Stimulated activated CD8-positive, alpha-beta memory T cell treated with anti-CD3 and anti-CD28 coated beads, Interleukin-4, amount 100 ng/mL, for 48 hours (primary cell): Measurements from ENCODE around the gene CYP27C1.

Experiments used
- DNase-seq: peaks from one replicate; pipeline ENCODE4 v3.0.0-alpha.2; 2020

CYP27C1 gene

DNA sequence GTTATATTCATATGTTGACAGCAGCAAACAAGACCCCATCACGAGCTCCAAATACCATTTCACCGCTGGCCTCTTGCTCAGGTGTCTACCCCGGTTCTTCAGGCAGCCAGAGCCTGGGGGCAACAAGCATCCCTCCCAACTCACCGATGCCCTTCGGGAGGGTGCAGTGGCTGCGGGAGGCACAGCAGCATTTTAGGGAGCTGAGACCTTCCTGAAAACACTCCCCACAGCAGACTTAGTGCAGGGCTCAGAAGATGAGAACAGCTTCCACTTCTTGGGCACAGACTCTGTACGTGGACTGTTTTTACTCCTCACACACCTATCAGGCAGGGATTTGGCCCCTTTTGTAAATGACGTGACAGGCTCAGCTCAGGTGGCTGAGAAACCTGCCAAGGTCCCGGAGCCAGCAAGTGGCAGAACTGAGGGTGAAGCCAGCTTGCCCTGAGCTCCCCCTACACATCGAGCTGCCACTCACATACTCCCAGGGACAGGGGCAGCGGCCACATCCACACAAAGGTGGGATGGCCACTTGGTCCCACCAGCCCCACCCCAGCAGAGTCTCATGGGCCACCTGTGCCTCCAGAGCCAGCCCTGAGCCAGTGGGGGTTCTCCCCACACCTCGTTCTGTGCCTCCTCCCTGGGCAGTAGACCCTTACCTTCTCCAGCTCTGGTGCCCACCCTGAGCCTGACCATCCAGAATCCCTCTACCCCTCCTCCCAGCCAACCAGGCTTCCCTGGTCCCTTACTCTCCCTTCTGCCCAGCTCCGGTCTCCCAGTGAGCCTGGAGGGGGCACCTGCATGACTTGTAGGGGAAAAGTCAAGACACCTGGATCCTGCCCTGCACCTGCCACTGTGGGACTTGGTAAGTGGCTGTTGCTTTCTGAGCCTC lies 28.5 kb downstream of the CYP27C1 start:
- DNase-seq = no peak

DNA sequence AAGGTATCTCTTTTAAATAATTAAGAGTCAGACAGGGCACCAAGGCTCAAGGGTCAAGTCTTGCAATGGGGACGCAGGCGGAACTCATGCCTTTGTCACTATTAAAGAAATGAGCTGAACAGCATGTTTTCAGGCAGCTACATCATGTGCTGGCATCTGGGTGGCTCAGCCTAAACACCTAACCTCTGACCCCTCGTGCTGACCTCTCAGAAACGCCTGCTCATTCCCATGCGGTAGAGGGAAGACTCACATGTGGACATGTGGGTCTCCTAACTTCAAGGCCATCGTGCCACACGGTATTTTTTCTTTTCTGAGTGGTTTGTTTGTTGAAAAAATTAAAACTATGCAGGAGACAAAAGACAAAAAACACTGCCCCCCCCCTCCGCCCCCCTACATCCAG lies 31.3 kb downstream of the CYP27C1 start:
- no peak for DNase-seq

GRCh38 chr2:127187831-127188230 lies 32.3 kb downstream of the CYP27C1 start:
- DNase-seq = no peak

DNA sequence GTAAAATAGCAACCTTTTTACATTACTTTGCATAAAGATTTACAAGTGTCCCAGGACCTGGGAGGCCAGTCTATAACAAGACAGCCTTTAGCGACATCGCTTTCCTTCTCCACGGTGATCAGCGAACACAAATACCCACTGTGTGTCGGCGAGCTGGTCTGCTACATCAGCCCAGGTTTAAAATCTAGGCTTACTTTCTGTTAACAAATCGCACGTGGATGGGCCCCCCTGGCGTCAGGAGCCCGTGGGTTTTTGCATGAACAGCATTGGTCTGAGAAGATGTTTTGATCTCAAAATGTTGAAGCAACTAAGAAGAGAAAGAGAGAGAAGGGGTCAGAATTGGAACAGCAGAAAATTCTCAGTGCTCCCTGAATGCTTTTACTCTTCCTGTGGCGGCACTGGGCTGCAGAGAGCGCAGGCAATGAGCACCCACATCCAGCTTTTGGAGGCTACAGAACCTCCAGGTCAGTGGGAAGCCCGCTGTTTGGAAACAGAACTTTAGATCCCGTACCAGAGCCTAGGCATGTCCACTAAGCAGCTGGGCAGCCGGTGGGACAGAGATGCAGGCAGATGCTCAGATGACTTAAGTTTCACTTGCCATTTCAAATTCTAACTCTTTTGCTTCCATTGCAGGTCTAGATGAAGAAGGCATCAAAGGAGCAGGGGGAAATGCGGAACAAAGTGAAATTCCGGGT lies 32.9 kb downstream of the CYP27C1 start:
- DNase-seq = no peak

DNA sequence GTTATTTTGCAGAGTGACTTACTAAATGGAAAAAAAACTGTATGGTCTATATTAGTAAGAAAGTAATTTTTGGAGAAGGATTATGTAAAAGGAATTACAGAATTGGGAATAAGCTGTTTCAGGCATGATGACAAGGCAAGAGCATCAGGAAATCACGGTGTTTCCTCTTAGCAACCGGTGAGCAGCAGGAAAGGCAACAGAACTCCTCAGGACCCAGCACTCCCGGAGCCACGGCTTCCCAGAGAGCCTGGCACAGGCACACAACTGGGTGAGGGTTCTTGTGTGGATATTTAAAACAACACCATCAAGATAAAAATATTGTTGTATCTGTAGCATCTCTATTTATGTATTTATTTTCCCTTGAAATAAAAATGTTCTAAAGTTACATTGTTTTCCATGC lies 34.4 kb downstream of the CYP27C1 start:
- no peak for DNase-seq

DNA sequence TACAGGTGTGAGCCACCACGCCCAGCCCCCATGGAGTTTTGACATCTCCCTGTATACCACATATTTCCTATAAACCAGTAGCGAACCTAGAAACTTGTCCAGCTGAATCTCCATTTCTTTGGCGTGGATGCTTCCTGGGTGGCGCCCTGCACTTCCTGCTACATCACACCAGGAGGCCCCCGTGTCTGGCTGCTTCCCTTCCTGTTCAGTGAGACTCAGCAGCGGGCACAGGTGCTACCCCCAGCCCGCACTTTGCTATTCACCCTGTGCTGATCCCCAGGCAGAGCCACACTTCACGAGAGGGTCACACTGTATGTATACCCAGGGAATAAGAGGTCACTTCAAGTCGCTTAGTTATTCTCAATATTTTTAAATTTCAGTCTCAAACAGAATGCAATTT lies 35.0 kb downstream of the CYP27C1 start:
- no peak for DNase-seq

DNA sequence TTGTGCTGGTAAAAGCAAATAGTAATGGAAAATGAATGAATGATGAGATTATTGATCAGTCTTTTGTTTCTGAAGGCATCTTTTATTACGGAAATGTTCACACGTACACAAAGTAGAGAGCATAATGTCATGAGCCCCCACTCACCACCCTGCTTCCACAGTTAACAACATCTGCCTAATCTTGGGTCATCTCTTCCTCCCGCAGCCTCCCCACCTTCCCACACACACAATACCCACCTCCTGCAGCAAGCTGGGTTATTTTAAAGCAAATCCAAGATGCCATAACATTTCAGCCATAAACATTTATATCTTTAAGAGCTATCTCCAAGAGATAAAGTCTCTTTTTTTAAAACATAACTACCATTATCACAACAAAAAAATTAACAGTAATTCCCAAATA lies 36.3 kb downstream of the CYP27C1 start:
- DNase-seq = no peak

DNA sequence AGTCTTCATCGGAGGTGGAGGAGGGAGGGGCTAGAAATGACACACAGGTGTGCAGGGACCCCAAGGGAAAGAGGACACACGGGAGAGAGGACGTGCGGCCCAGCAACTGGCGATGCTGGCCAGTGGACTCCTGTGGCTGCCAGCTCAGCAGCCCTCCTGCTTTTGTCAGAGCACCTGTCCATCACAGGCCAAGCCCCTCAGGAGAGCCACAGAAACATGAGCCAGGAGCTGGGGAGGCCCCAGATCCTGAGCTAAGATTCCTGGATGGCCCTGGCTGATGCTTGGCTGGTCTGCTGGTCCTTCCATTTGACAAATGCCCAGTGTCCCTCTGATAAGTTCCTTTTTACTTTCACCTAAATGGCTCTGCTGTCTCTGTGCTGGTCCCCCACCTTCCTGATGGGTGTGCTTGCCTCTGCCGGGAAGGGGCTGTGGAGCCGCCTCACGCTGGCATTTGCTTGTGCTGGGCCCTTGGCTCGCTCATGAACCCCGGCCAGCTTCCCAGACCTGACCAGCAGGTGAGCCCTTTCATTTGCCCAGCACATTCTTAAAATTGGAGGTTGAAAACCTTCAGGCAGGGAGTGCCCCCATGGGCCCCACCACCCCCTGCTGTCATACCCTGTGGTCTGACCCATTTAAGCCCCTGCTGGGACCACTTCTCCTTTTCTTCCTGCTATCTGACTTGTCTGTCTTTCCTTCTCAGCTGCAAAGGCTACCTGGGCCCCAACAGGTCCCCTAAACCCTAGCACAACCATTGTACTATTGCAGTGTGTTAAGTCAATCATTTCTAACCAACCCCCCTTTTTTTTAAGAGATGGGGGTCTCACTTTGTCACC lies 37.3 kb downstream of the CYP27C1 start:
- DNase-seq = no peak

- no peak for DNase-seq
Observed at GRCh38 chr2:127181851-127182250, 38.2 kb downstream of the CYP27C1 start.

DNA sequence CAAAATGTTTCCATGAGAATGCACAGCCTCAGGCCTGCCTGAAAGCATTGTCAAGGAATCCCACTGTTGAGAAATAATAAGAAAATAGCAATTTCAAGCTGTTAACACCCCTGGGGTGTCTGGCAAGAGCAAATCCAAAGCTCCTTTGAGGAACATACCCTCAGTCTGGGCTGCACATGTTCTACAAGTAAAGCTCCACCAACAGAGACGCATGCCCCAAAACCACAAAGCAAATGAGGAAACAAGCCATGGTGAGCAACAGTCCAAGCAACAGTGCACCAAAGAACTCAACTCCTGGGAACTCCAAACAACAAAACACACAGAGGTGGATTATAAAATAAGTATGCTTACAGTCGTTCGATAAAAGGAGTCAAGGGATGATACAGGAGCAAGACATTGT lies 40.3 kb downstream of the CYP27C1 start:
- DNase-seq = no peak

DNA sequence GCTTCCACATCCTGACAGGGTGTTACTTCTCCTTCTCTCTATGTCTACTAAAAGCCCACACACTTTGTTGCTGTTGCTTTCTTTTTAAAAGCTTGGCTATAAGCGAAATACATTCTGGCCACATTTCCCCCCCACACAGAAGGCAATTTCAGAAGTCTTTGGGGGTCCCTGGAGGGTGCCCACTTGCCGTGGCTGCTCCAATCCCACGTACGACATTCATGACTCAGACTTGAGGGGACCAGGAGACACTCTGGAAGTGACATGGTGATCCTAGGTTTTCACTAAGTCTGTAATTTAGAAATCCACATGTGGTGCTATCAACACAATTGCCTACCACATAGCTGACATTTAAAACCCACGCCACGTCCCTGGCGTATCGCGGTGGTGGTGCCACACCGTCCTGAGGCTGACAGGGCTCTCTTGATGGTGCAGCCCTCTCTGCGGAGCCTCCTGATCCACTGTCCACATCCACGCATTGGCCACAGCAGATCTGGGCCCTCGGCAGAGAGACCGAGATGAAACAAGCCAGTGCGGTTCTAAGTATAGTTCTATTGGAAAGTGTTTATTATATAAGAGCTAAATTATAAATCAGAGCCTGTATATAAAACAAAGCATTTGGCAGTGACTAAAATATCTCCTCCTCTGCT lies 42.4 kb downstream of the CYP27C1 start:
- no peak for DNase-seq

DNA sequence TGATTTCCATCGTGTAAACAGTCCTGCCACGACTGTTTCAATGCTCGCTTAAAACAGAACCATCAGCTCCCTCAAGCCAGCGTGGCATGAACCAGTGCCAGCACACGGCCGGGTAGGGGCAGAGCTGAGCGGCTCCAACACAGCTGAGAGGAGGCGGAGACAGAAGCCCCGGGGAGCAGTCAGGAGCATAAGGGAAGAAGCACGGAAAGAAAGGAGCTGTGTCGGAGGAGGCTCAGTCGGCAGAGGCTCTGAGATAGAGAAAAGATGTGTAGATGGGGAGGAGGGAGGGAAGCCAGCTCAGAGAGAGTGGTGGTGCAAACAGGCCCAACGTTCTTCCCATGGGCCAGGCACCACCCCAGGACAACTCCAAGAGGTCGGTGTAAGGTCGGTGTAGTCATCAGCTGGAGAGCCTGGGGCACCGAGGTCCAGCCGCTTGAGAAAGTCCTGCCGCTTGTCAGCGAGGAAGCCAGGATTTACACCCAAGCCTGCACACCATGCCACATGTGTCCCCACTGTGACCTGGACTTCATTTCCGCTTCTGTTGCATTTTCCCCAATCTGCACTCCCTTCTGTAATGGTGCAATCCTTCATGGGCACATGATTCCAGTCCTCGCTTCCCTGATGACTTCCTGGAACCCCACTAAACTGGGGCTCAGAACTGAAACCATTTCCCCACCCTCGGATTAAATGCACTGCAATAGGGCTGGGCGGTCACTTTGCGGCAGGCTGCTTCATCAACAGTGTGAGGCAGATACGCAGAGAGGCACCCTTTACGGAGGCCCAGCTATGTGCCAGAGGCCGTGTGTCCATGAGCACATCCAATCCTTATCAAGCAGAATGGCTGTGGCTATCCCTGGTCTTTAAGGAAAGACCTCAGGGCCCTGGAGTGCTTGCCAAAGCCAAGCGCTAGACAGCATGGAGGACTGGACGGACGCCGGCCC lies 43.5 kb downstream of the CYP27C1 start:
- no peak for DNase-seq

DNA sequence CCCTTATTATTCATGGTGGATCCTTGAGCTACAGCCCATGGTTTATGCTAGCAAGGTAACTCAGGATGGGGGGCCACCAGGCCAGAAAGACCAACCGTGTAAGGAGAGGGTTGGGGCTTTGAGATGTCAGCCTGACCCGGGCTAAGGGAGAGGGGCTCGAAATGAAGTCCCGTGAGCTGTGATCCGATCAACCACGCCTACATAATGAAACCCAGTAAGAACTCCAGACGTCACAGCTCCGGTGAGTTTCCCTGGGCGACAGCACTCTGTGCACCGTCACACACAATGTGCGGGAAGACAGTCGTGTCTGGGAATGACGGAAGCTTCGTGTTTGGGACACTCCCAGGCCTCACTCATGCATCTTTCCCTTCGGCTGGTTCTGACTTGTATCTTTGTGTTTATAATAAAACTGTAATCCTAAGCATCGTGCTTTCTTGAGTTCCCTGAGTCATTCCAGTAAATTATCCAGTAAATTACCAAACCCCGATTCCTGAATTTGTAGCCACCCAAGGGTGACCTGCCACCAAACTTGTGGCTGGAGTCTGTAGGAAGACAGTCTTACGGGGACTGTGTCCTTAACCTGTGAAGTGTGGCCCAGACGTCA lies 44.2 kb downstream of the CYP27C1 start:
- no peak for DNase-seq

GRCh38 chr2:127175041-127175721 lies 44.9 kb downstream of the CYP27C1 start:
- DNase-seq = no peak

- no peak for DNase-seq
Observed at GRCh38 chr2:127174640-127175039, 45.5 kb downstream of the CYP27C1 start.

DNA sequence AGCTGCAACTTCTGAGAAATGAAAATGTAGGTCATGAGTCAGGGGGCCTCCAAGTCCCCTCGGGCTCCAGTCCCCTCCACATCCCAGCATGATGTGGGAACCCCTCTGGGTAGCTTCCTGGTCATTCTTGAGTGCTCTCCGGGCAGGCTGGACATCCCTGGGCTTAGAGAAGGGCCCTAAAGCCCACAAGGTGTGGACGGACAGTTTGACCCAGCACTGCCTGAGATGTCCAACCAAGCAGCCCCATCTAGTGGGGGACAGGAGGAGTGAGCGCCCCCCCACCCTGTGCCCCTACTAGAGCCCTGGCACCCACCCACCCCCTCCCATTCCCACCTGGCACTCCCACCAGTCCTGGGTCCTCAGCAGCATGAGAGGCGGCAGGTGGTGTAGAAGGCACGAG lies 46.0 kb downstream of the CYP27C1 start:
- no peak for DNase-seq

- no peak for DNase-seq
Observed at GRCh38 chr2:127173057-127173456, 47.0 kb downstream of the CYP27C1 start.

- DNase-seq = no peak
Observed at GRCh38 chr2:127172306-127172705, 47.8 kb downstream of the CYP27C1 start.

DNA sequence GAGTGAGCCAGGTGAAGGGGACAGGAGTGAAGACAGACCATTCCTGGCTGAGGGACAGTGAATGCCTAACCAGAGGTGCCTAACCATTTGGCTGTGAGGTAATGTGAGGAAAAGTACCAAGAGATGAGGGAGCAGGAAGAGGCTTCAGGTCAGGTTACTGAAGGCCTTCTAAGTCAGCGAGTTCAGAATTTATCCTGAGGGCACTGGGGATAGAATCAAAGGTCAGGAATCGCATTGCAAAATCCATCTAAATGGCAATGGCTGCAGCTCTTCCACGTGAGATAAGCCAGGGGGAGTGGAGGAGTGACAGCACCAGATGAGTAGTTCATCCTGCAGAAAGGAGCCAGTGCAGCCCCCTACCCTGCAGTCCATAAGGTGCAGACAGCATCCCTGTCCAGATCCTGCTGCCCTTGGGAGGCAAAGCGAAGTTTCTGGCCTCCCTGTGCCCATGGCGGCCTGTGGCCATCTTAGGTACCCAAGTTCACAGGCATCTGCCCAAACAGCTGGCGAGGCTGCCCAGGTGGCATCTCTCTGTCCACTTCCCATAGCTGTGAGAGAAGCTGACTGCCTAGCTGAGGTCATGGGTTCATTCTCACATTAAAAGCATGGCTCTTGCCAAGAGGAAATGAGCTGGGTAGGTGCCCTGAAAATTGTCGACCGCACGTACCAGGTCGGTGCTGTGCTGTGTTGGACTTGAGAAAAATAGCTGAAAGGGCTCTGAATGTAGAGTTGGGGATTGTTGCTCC lies 49.5 kb downstream of the CYP27C1 start:
- no peak for DNase-seq

DNA sequence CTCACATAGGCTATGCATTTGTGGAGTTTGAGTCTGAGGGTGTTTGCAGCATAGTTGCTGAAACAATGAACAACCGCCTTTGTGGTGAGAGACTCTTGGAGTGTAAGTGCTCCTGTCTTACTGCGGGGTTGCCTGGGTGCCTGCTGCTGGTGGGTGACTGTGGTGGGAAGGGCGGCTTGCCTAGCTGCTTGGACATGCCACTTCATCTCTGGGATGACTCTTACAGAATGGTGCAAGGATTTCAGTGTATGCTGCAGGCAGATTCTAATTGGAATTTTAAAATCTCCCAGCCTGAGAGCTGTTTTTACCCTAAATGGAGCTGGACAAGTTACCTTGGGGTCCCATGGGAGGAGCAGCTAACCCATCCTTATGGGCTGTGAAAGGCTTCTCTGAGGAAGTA lies 50.1 kb downstream of the CYP27C1 start:
- no peak for DNase-seq
